B cell (primary cell): ENCODE measurements around the gene CD72. TPM values are rescaled to one million over a fixed set of nuclear protein-coding genes. Genes with fewer than 3 reads are reported as not detected.
A peak's percentile ranks its signal among the peaks of the same experiment; 100 is the strongest.

Experiments used
- ATAC-seq: fragments of 200-7000 bp; cut with Tn5 transposase; one replicate; pipeline ENCODE4 v1.10.0; 2021; ENCODE audit warnings: low read depth, mild to moderate bottlenecking, moderate number of reproducible peaks, moderate library complexity
- CTCF ChIA-PET: fragments of 350-600 bp; sonication (Branson Sonifier 250); formaldehyde crosslinking; loops from one replicate; lab custom pipeline; 2021; ENCODE audit warnings: antibody characterized with exemption, inconsistent platforms; lab: Charles Lee
- POLR2A ChIA-PET: fragments of 350-600 bp; sonication (Branson Sonifier 250); formaldehyde crosslinking; loops from one replicate; lab custom pipeline; 2021; ENCODE audit warnings: antibody characterized with exemption; lab: Charles Lee
- DNase-seq: peaks from one replicate; pipeline ENCODE4 v3.0.0; 2013
- H2AFZ ChIP-seq: 2 replicates; pipeline ENCODE4 v1.6.1; 2012; ENCODE audit warnings: mild to moderate bottlenecking, low read depth, low read length; ENCODE audit not compliant: insufficient read depth, poor library complexity, severe bottlenecking
- H3K27ac ChIP-seq, 2 donors: 1 replicate in 1 of 2; 2 replicates in 1 of 2; pipeline ENCODE4 v1.5.1; 2012 to 2013; ENCODE audit warnings: low read length in 2 of 2, mild to moderate bottlenecking in 2 of 2, moderate library complexity in 1 of 2
- H3K27me3 ChIP-seq, 4 experiments: fragments of 200-600 bp in 1 of 4; sonication (generic) in 1 of 4; replicated peaks in 1 of 4; 1 replicate in 2 of 4; 2 replicates in 2 of 4; pipeline versions ENCODE4 v1.6.1 to v1.7.0; 2013 to 2016; ENCODE audit warnings: low read length in 3 of 4, mild to moderate bottlenecking in 2 of 4, mixed read lengths in 1 of 4, moderate library complexity in 1 of 4; ENCODE audit not compliant: insufficient read depth in 4 of 4, control insufficient read depth in 3 of 4; ENCODE audit errors: control extremely low read depth in 1 of 4
- H3K36me3 ChIP-seq, 2 experiments: replicated peaks in 1 of 2; 1 replicate in 1 of 2; 2 replicates in 1 of 2; pipeline versions ENCODE4 v1.6.1 to v1.7.1; 2013; ENCODE audit warnings: low read length in 1 of 2; ENCODE audit not compliant: insufficient read depth in 2 of 2, control insufficient read depth in 1 of 2; ENCODE audit errors: control extremely low read depth in 1 of 2, extremely low read depth in 1 of 2
- H3K4me1 ChIP-seq, 2 donors: fragments of 200-600 bp in 1 of 2; sonication (generic) in 1 of 2; 1 replicate in 1 of 2; 2 replicates in 1 of 2; pipeline versions ENCODE4 v1.5.1 to v1.6.1; 2013 to 2017; ENCODE audit warnings: low read length in 2 of 2; ENCODE audit not compliant: control insufficient read depth in 2 of 2, insufficient read depth in 2 of 2
- H3K4me2 ChIP-seq: replicated peaks from 2 replicates; pipeline ENCODE3; 2012; ENCODE audit warnings: mild to moderate bottlenecking, low read depth, low read length; ENCODE audit not compliant: poor library complexity, severe bottlenecking
- H3K4me3 ChIP-seq, 5 experiments: fragments of 200-600 bp in 1 of 5; sonication (generic) in 1 of 5; 1 replicate in 3 of 5; 2 replicates in 2 of 5; pipeline versions ENCODE4 v1.5.1 to v1.7.0; 2011 to 2016; ENCODE audit warnings: low read length in 4 of 5, mild to moderate bottlenecking in 4 of 5, low read depth in 2 of 5, control low read depth in 1 of 5, moderate library complexity in 1 of 5; ENCODE audit not compliant: insufficient read depth in 1 of 5; ENCODE audit errors: control extremely low read depth in 1 of 5, extremely low read depth in 1 of 5
- H3K79me2 ChIP-seq: fragments of 200-600 bp; sonication (generic); one replicate; pipeline ENCODE4 v1.6.0; 2016; ENCODE audit warnings: low read length; ENCODE audit not compliant: control insufficient read depth, insufficient read depth
- H3K9ac ChIP-seq: fragments of 200-600 bp; sonication (generic); 2 replicates; pipeline ENCODE4 v1.6.1; 2017; ENCODE audit warnings: mild to moderate bottlenecking, low read length, moderate library complexity
- H3K9me3 ChIP-seq, 3 donors: one replicate each; pipeline versions ENCODE4 v1.6.1 to v1.7.1; 2013; ENCODE audit warnings: low read length in 2 of 3; ENCODE audit not compliant: control insufficient read depth in 2 of 3, insufficient read depth in 1 of 3; ENCODE audit errors: control extremely low read depth in 1 of 3
- H4K20me1 ChIP-seq: 2 replicates; pipeline ENCODE4 v1.6.0; 2012; ENCODE audit warnings: mild to moderate bottlenecking, low read length; ENCODE audit not compliant: insufficient read depth, control insufficient read depth, poor library complexity, severe bottlenecking
- H3K27ac Mint-ChIP-seq: one replicate; pipeline ENCODE4 v1.8.0; 2021; ENCODE audit warnings: mixed read lengths
- H3K27me3 Mint-ChIP-seq: one replicate; pipeline ENCODE4 v1.8.0; 2021; ENCODE audit warnings: mixed read lengths
- H3K4me1 Mint-ChIP-seq: one replicate; pipeline ENCODE4 v1.8.0; 2021; ENCODE audit warnings: mixed read lengths
- H3K4me3 Mint-ChIP-seq: one replicate; pipeline ENCODE4 v1.8.0; 2021; ENCODE audit warnings: mixed read lengths
- H3K9me3 Mint-ChIP-seq: one replicate; pipeline ENCODE4 v1.8.0; 2022; ENCODE audit warnings: mixed read lengths; ENCODE audit not compliant: insufficient read depth
- EZH2 ChIP-seq: IDR thresholded peaks from 2 replicates; pipeline ENCODE4 v1.6.1; 2012; ENCODE audit warnings: borderline replicate concordance, low read depth, mild to moderate bottlenecking, moderate library complexity, low read length; ENCODE audit not compliant: insufficient read depth, poor library complexity, severe bottlenecking
- WGBS: methylation state at CpG from one replicate; pipeline ENCODE4 v1.1.5; 2013; ENCODE audit warnings: missing lambda C conversion rate; ENCODE audit not compliant: insufficient coverage; 5-methylcytosine and 5-hydroxymethylcytosine counted together
- intact Hi-C: fragments of 100-400 bp; cut with micrococcal nuclease; formaldehyde crosslinking; loops from one replicate; pipeline ENCODE4 v1.10.0; 2022
- polyA plus RNA-seq: library from polyadenylated mRNA; depleted of rRNA; stranded (reverse); fragments of >200 nt; gene quantifications from 2 replicates; pipeline ENCODE4 v1.2.3, GENCODE V29; 2012
- total RNA-seq, 2 donors: library from RNA; stranded (reverse); fragments of 120-200 nt in 1 of 2; gene quantifications; 1 replicate in 1 of 2; 2 replicates in 1 of 2; pipeline versions ENCODE4 v1.2.3 to v1.2.4, GENCODE V29; 2013 to 2022
- TF ChIP-seq, protein P1 (sequence below): fragments of 200-600 bp; IDR thresholded peaks from one replicate; pipeline ENCODE4 v1.8.0; 2022; ENCODE audit warnings: antibody characterized with exemption, mild to moderate bottlenecking

Gene CD72
- total and polyA plus RNA-seq, 2 donors (not counting 1 experiment from before 2014, with no cell fraction given) = 94.6 to 436 TPM

DNA sequence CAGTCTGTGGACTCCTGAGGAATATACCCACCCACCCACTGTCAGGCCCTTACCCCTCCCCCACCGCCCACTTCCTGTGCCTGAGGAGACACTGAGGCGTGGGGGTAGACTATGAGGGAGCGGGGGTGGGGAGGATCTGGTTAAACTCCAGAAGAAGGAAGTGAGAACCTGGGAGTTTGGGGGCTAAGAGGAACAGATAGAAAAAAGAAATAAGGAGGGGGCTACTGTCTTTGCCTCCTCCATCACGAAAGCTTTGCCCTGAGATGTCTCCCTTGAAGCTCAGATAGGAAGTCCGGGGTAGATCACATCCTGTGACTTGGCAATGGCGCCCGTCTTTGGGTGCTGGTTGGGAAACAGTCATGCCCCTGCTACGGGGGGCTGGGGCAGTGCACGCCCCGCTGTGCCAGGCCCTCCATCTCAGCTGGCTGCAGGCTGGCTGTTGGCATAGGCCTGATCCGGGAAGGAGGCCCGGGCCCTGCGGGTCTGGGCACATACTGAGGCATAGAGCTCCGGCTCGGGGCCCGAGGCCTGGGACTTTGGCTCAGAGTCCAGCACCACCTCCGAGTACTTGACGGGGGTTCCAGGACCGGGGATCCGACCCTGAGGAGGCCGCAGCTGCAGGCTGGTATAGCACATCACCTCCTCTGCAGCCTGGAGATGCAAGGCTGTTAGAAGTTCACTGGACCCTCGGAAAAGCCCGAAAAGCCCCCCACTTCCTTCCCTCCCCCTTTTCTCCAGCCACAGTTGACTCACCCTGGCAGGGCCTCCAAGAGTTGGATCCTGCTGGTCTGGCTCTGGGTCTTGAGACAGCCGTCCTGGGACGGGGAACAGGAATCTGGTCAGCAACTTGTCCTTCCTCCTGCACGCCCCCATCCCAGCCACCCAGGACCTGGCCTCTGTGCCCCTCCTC, 31.5 kb upstream of the CD72 start:
- no peaks in the 10 kb centered on the region for H3K27me3 ChIP-seq
- peak overlapping the region; percentile 68 for H2AFZ ChIP-seq
- no peak for TF ChIP-seq EZH2
- TF ChIP-seq, protein P1, sequence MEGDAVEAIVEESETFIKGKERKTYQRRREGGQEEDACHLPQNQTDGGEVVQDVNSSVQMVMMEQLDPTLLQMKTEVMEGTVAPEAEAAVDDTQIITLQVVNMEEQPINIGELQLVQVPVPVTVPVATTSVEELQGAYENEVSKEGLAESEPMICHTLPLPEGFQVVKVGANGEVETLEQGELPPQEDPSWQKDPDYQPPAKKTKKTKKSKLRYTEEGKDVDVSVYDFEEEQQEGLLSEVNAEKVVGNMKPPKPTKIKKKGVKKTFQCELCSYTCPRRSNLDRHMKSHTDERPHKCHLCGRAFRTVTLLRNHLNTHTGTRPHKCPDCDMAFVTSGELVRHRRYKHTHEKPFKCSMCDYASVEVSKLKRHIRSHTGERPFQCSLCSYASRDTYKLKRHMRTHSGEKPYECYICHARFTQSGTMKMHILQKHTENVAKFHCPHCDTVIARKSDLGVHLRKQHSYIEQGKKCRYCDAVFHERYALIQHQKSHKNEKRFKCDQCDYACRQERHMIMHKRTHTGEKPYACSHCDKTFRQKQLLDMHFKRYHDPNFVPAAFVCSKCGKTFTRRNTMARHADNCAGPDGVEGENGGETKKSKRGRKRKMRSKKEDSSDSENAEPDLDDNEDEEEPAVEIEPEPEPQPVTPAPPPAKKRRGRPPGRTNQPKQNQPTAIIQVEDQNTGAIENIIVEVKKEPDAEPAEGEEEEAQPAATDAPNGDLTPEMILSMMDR = no peak
- Mint-ChIP-seq H3K4me1 (peaks cover 67% of the 10 kb centered on the region), H3K27me3 (no peaks in the 10 kb centered on the region), H3K27ac (peak overlapping the region; percentile 97), H3K4me3 (peak overlapping the region; percentile 97), H3K9me3 (no peaks in the 10 kb centered on the region)
- H3K4me3 ChIP-seq = peak overlapping the region; percentile 38 to 75 (median 65)
- ATAC-seq = no peak
- peaks cover 54 to 69% of the 10 kb centered on the region in 2 donors for H3K4me1 ChIP-seq
- no peaks in the 10 kb centered on the region for H3K9me3 ChIP-seq
- H3K79me2 ChIP-seq = peaks cover 23% of the 10 kb centered on the region
- ChIA-PET CTCF (interaction anchor here (0.9 to 15.0 kb wide), 10 partner anchors 9 to 82 kb away, joined by 3 to 357 read pairs (median 6); partner anchors contain the start of genes ARHGEF39, CCDC107, CD72 and CREB3), POLR2A (interaction anchor here (1.2 to 9.7 kb wide), 3 partner anchors 8 to 32 kb away, joined by 3 to 114 read pairs (median 62); partner anchors contain the start of genes CCDC107, CD72 and RMRP)
- peak; percentile 54 for DNase-seq
- H3K9ac ChIP-seq = peak overlapping the region; percentile 70
- H3K36me3 ChIP-seq = peaks cover 0 to 5% of the 10 kb centered on the region in 2 experiments
- peak overlapping the region; percentile 67 to 95 for H3K27ac ChIP-seq
- H4K20me1 ChIP-seq = no peaks in the 10 kb centered on the region
- peak overlapping the region; percentile 93 for H3K4me2 ChIP-seq
- intact Hi-C loops = no loop called here
- WGBS = 49% methylated on average over 24 of the region's 26 CpGs
